ENCODE data around the gene GET4. TPM values are rescaled to one million over a fixed set of nuclear protein-coding genes. Genes with fewer than 3 reads are reported as not detected.

GET4 gene
- total and polyA plus RNA-seq, 2 of the 8 experiments (the other 6 are each of a cell fraction or from before 2014, with no cell fraction given), result 56.7 to 74.1 TPM

DNA sequence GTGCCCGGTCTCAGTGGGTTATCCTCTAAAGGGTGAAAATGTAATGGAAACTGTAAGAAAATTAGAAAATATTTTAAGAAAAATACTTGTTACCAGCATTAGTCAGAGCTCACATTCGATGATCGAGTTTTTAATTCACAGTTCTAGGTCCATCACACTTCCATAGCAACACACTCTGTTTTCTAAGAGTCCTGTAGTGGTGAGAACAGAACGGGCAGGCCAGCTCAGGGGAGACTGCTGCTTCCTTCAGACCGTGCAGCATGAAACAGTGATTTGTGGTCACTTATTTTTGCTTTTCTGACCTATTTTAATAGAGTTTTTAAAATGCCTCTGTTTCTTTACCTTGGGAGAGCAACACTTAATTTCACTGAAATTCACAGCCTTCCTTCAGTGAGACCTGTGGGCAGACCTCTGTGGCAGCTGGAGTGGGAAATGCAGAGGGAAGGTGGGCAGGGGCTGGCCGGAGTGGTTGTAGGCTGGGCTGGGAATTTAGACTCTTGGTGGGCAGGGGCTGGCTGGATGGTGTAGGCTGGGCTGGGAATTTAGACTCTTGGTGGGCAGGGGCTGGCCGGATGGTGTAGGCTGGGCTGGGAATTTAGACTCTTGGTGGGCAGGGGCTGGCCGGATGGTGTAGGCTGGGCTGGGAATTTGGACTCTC is 42.6 kb upstream of the GET4 start (continued):
- TF ChIP-seq, protein P1, sequence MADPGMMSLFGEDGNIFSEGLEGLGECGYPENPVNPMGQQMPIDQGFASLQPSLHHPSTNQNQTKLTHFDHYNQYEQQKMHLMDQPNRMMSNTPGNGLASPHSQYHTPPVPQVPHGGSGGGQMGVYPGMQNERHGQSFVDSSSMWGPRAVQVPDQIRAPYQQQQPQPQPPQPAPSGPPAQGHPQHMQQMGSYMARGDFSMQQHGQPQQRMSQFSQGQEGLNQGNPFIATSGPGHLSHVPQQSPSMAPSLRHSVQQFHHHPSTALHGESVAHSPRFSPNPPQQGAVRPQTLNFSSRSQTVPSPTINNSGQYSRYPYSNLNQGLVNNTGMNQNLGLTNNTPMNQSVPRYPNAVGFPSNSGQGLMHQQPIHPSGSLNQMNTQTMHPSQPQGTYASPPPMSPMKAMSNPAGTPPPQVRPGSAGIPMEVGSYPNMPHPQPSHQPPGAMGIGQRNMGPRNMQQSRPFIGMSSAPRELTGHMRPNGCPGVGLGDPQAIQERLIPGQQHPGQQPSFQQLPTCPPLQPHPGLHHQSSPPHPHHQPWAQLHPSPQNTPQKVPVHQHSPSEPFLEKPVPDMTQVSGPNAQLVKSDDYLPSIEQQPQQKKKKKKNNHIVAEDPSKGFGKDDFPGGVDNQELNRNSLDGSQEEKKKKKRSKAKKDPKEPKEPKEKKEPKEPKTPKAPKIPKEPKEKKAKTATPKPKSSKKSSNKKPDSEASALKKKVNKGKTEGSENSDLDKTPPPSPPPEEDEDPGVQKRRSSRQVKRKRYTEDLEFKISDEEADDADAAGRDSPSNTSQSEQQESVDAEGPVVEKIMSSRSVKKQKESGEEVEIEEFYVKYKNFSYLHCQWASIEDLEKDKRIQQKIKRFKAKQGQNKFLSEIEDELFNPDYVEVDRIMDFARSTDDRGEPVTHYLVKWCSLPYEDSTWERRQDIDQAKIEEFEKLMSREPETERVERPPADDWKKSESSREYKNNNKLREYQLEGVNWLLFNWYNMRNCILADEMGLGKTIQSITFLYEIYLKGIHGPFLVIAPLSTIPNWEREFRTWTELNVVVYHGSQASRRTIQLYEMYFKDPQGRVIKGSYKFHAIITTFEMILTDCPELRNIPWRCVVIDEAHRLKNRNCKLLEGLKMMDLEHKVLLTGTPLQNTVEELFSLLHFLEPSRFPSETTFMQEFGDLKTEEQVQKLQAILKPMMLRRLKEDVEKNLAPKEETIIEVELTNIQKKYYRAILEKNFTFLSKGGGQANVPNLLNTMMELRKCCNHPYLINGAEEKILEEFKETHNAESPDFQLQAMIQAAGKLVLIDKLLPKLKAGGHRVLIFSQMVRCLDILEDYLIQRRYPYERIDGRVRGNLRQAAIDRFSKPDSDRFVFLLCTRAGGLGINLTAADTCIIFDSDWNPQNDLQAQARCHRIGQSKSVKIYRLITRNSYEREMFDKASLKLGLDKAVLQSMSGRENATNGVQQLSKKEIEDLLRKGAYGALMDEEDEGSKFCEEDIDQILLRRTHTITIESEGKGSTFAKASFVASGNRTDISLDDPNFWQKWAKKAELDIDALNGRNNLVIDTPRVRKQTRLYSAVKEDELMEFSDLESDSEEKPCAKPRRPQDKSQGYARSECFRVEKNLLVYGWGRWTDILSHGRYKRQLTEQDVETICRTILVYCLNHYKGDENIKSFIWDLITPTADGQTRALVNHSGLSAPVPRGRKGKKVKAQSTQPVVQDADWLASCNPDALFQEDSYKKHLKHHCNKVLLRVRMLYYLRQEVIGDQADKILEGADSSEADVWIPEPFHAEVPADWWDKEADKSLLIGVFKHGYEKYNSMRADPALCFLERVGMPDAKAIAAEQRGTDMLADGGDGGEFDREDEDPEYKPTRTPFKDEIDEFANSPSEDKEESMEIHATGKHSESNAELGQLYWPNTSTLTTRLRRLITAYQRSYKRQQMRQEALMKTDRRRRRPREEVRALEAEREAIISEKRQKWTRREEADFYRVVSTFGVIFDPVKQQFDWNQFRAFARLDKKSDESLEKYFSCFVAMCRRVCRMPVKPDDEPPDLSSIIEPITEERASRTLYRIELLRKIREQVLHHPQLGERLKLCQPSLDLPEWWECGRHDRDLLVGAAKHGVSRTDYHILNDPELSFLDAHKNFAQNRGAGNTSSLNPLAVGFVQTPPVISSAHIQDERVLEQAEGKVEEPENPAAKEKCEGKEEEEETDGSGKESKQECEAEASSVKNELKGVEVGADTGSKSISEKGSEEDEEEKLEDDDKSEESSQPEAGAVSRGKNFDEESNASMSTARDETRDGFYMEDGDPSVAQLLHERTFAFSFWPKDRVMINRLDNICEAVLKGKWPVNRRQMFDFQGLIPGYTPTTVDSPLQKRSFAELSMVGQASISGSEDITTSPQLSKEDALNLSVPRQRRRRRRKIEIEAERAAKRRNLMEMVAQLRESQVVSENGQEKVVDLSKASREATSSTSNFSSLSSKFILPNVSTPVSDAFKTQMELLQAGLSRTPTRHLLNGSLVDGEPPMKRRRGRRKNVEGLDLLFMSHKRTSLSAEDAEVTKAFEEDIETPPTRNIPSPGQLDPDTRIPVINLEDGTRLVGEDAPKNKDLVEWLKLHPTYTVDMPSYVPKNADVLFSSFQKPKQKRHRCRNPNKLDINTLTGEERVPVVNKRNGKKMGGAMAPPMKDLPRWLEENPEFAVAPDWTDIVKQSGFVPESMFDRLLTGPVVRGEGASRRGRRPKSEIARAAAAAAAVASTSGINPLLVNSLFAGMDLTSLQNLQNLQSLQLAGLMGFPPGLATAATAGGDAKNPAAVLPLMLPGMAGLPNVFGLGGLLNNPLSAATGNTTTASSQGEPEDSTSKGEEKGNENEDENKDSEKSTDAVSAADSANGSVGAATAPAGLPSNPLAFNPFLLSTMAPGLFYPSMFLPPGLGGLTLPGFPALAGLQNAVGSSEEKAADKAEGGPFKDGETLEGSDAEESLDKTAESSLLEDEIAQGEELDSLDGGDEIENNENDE (IDR thresholded peaks at IDR 0.05; ENCODE audit: insufficient replicate concordance, low read length), result no peak
- TF ChIP-seq SIRT6 (IDR thresholded peaks at IDR 0.05; ENCODE audit: low read length) (no peak), MAX (IDR thresholded peaks at IDR 0.05) (no peak), GABPA (IDR thresholded peaks at IDR 0.05; ENCODE audit: borderline replicate concordance, insufficient read depth, low read length) (no peak), TAF1 (IDR thresholded peaks at IDR 0.05; ENCODE audit: low read depth, low read length) (no peak), EP300 (IDR thresholded peaks at IDR 0.05; ENCODE audit: borderline replicate concordance in 1 of 2, low read depth in 2 of 2, low read length in 2 of 2) (no peak), CEBPB (IDR thresholded peaks at IDR 0.05; ENCODE audit: low read depth, low read length) (no peak), YY1 (IDR thresholded peaks at IDR 0.05; ENCODE audit: low read depth, low read length) (no peak), RXRA (IDR thresholded peaks at IDR 0.05; ENCODE audit: insufficient read depth, low read depth, low read length) (no peak), CTBP2 (IDR thresholded peaks at IDR 0.05; ENCODE audit: borderline replicate concordance, insufficient read depth, insufficient read length, low read length) (no peak), JUND (IDR thresholded peaks at IDR 0.05; ENCODE audit: low read length) (no peak)

Measured in H1 (cell line).